ENCODE data around the gene TBC1D9. TPM values are rescaled to one million over a fixed set of nuclear protein-coding genes. Genes with fewer than 3 reads are reported as not detected.

The TBC1D9 gene
- polyA plus RNA-seq, 4 donors = 54.8 to 71.0 (median 67.1) TPM

GRCh38 chr4:140726776-140727500 lies 29.2 kb downstream of the TBC1D9 start:
- DNase-seq (ENCODE audit: low read depth in 4 of 4, low spot score in 3 of 4) = no peak

GRCh38 chr4:140725556-140725955 lies 30.6 kb downstream of the TBC1D9 start:
- DNase-seq (ENCODE audit: low read depth in 4 of 4, low spot score in 3 of 4) = no peak

GRCh38 chr4:140724760-140725159 lies 31.4 kb downstream of the TBC1D9 start:
- no peak for DNase-seq (ENCODE audit: low read depth in 4 of 4, low spot score in 3 of 4)

GRCh38 chr4:140720387-140721304 lies 35.5 kb downstream of the TBC1D9 start:
- DNase-seq (ENCODE audit: low read depth in 4 of 4, low spot score in 3 of 4) = no peak

GRCh38 chr4:140719686-140720085 lies 36.5 kb downstream of the TBC1D9 start:
- no peak for DNase-seq (ENCODE audit: low read depth in 4 of 4, low spot score in 3 of 4)

GRCh38 chr4:140719022-140719421 lies 37.2 kb downstream of the TBC1D9 start:
- no peak for DNase-seq (ENCODE audit: low read depth in 4 of 4, low spot score in 3 of 4)

- no peak for DNase-seq (ENCODE audit: low read depth in 4 of 4, low spot score in 3 of 4)
These were observed 37.8 kb downstream of the TBC1D9 start for GRCh38 chr4:140718241-140718952.

- DNase-seq (ENCODE audit: low read depth in 4 of 4, low spot score in 3 of 4) = no peak
These were observed 38.9 kb downstream of the TBC1D9 start for GRCh38 chr4:140717313-140717712.

GRCh38 chr4:140715119-140715518 lies 41.1 kb downstream of the TBC1D9 start:
- no peak for DNase-seq (ENCODE audit: low read depth in 4 of 4, low spot score in 3 of 4)

- DNase-seq (ENCODE audit: low read depth in 4 of 4, low spot score in 3 of 4) = no peak
These were observed 44.3 kb downstream of the TBC1D9 start for GRCh38 chr4:140711910-140712309.

GRCh38 chr4:140710908-140711622 lies 45.1 kb downstream of the TBC1D9 start:
- DNase-seq (ENCODE audit: low read depth in 4 of 4, low spot score in 3 of 4) = no peak

GRCh38 chr4:140707325-140707724 lies 48.9 kb downstream of the TBC1D9 start:
- no peak for DNase-seq (ENCODE audit: low read depth in 4 of 4, low spot score in 3 of 4)

- DNase-seq (ENCODE audit: low read depth in 4 of 4, low spot score in 3 of 4) = no peak
These were observed 49.5 kb downstream of the TBC1D9 start for GRCh38 chr4:140706665-140707064.

- DNase-seq (ENCODE audit: low read depth in 4 of 4, low spot score in 3 of 4) = no peak
These were observed 49.9 kb downstream of the TBC1D9 start for GRCh38 chr4:140706276-140706625.

GRCh38 chr4:140705625-140706275 lies 50.4 kb downstream of the TBC1D9 start:
- DNase-seq (ENCODE audit: low read depth in 4 of 4, low spot score in 3 of 4) = no peak

- no peak for DNase-seq (ENCODE audit: low read depth in 4 of 4, low spot score in 3 of 4)
These were observed 51.2 kb downstream of the TBC1D9 start for GRCh38 chr4:140704964-140705363.

GRCh38 chr4:140704392-140704960 lies 51.7 kb downstream of the TBC1D9 start:
- no peak for DNase-seq (ENCODE audit: low read depth in 4 of 4, low spot score in 3 of 4)

GRCh38 chr4:140703463-140703862 lies 52.7 kb downstream of the TBC1D9 start:
- no peak for DNase-seq (ENCODE audit: low read depth in 4 of 4, low spot score in 3 of 4)

- DNase-seq (ENCODE audit: low read depth in 4 of 4, low spot score in 3 of 4) = no peak
These were observed 54.0 kb downstream of the TBC1D9 start for GRCh38 chr4:140702096-140702757.

All from right renal pelvis (tissue), 4 donors.